Vagina (tissue), 2 donors: ENCODE measurements around the gene ZNF735. TPM values are rescaled to one million over a fixed set of nuclear protein-coding genes. Genes with fewer than 3 reads are reported as not detected.
"Not testable (repeated sequence)": the region's sequence is repeated elsewhere in the genome, so short reads cannot be mapped to it uniquely, and the experiment has no call there.

Experiments used
- DNase-seq, 2 donors: peaks; one replicate each; pipeline ENCODE4 v3.0.0-alpha.2; 2017; ENCODE audit errors: extremely low spot score in 2 of 2
- H3K27ac ChIP-seq: fragments of 200-600 bp; sonication (generic); one replicate; pipeline ENCODE4 v1.5.1; 2019
- H3K27me3 ChIP-seq: fragments of 200-600 bp; sonication (generic); one replicate; pipeline ENCODE4 v1.5.1; 2019
- H3K36me3 ChIP-seq, 2 donors: fragments of 200-600 bp; sonication (generic); one replicate each; pipeline ENCODE4 v1.5.1; 2017 to 2019
- H3K4me1 ChIP-seq: fragments of 200-600 bp; sonication (generic); one replicate; pipeline ENCODE4 v1.5.1; 2019
- H3K4me3 ChIP-seq, 2 donors: fragments of 200-600 bp; sonication (generic); 1 replicate in 1 of 2; 2 replicates in 1 of 2; pipeline ENCODE4 v1.5.1; 2016 to 2019
- H3K9me3 ChIP-seq: fragments of 200-600 bp; sonication (generic); one replicate; pipeline ENCODE4 v1.5.1; 2019
- POLR2A ChIP-seq, 2 donors: fragments of 450-650 bp; IDR thresholded peaks; one replicate each; pipeline ENCODE4 v1.6.1; 2017; ENCODE audit warnings: antibody characterized with exemption in 2 of 2, mild to moderate bottlenecking in 2 of 2, moderate library complexity in 2 of 2
- POLR2AphosphoS5 ChIP-seq, 2 donors: sonication (generic); formaldehyde crosslinking; IDR thresholded peaks; one replicate each; pipeline ENCODE4 v1.9.0; 2017; ENCODE audit warnings: antibody characterized with exemption in 2 of 2, mild to moderate bottlenecking in 2 of 2, low read depth in 1 of 2; ENCODE audit not compliant: insufficient read depth in 1 of 2
- intact Hi-C: fragments of 100-400 bp; cut with DNase I; formaldehyde crosslinking; loops from one replicate; pipeline ENCODE4 v1.15.1; 2023
- total RNA-seq: library from RNA; depleted of rRNA; stranded (reverse); fragments of >200 nt; gene quantifications from one replicate; pipeline ENCODE4 v1.2.3, GENCODE V29; 2016
- TF ChIP-seq, protein P1 (sequence below), 3 experiments: fragments of 450-650 bp in 2 of 3; fragments of 200-600 bp in 1 of 3; sonication (generic) in 1 of 3; IDR thresholded peaks; one replicate each; pipeline ENCODE4 v1.5.1; 2017 to 2019; ENCODE audit warnings: antibody characterized with exemption in 3 of 3, mild to moderate bottlenecking in 2 of 3, moderate library complexity in 2 of 3

Gene ZNF735
- total RNA-seq, 1 donor from 2014 or later: not detected

DNA sequence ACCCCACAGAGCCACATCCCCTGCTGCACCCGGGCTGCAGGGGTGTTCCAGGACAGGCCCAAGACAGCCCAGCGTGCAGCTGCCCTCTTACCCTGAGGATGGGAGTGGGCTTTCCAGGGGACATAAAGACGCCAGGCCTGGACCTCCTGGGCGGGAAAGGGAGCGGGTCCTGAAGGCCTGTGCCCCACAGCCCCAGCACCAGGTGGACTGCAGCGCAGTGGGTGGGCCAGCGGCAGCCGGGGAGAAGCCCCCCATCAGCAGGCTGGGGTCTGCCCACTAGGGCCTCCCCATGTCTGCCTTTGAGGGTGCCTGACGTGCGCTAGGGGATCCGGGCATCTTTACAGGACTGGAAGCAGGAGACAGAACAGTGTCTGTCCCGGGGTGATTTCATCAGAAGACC is 22.6 kb upstream of the ZNF735 start:
- Histone ChIP-seq H3K4me1 (no peaks in the 10 kb centered on the region), H3K9me3 (no peaks in the 10 kb centered on the region), H3K27me3 (no peaks in the 10 kb centered on the region), H3K27ac (no peak overlapping the region), H3K36me3 (no peaks in the 10 kb centered on the region), H3K4me3 (no peak overlapping the region)
- intact Hi-C loops: loop anchor here (10.0 kb wide), 1 partner anchor 430 kb away; no protein-coding TSS in a partner anchor
- TF ChIP-seq POLR2A (IDR thresholded peaks at IDR 0.05) (no peak), POLR2AphosphoS5 (IDR thresholded peaks at IDR 0.05; ENCODE audit: insufficient read depth in 1 of 2, low read depth in 1 of 2) (no peak)
- TF ChIP-seq, protein P1, sequence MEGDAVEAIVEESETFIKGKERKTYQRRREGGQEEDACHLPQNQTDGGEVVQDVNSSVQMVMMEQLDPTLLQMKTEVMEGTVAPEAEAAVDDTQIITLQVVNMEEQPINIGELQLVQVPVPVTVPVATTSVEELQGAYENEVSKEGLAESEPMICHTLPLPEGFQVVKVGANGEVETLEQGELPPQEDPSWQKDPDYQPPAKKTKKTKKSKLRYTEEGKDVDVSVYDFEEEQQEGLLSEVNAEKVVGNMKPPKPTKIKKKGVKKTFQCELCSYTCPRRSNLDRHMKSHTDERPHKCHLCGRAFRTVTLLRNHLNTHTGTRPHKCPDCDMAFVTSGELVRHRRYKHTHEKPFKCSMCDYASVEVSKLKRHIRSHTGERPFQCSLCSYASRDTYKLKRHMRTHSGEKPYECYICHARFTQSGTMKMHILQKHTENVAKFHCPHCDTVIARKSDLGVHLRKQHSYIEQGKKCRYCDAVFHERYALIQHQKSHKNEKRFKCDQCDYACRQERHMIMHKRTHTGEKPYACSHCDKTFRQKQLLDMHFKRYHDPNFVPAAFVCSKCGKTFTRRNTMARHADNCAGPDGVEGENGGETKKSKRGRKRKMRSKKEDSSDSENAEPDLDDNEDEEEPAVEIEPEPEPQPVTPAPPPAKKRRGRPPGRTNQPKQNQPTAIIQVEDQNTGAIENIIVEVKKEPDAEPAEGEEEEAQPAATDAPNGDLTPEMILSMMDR (IDR thresholded peaks at IDR 0.05): no peak
- no peak for DNase-seq

DNA sequence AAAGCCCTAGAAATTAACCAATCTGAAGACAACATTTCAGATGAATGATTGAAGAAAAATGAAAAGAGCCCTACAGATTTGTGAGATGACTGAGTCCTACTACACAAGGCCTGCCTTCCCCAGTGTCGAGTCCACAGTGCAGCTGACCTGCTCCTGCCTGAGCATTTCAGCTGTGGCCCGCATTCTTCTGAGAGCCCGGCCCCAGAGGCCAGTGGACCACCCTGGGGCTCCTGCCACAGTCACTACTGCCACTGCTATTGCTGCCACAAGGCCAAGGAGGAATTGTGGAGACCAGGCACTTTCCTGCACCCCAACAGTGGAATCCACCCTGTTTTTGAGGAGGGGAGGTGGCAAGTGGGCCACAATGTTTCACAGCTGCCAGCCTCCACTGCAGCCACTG is 19.6 kb upstream of the ZNF735 start:
- intact Hi-C loops: loop anchor here (10.0 kb wide), 1 partner anchor 427 kb away; no protein-coding TSS in a partner anchor
- Histone ChIP-seq H3K9me3 (no peaks in the 10 kb centered on the region), H3K4me3 (no peak overlapping the region), H3K4me1 (no peaks in the 10 kb centered on the region), H3K27ac (no peak overlapping the region), H3K36me3 (no peaks in the 10 kb centered on the region), H3K27me3 (no peaks in the 10 kb centered on the region)
- DNase-seq: no peak
- TF ChIP-seq, protein P1 (IDR thresholded peaks at IDR 0.05): no peak
- no peak for TF ChIP-seq POLR2AphosphoS5 (IDR thresholded peaks at IDR 0.05; ENCODE audit: insufficient read depth in 1 of 2, low read depth in 1 of 2)
- no peak for TF ChIP-seq POLR2A (IDR thresholded peaks at IDR 0.05)

DNA sequence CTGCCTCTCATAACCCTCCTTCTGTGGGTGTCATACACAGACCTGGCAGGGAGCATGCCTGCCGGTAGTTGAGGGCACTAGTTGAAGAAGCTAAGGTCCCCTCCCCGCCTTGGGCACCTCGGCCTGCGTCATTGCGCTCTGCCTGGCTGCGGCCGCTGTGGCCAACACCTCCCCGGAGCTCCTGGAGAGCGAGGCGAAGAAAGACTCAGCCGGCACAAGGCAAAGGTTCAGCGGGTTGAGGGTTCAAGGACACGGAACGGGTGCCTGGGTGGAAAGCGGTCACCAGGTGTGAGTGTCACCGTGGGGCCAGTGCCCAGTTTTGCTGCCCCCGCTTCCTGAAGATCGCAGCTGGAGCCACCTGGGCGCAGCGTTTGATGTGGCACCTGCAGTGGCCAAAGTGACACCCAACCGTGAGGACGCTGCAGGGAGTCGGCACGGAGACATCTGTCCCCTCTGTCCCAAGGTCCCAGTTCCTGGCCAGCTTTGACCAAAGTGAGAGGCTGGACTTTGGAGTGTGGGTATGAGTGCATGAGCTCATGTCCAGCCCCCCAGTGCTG is 14.8 kb upstream of the ZNF735 start:
- TF ChIP-seq POLR2AphosphoS5 (IDR thresholded peaks at IDR 0.05; ENCODE audit: insufficient read depth in 1 of 2, low read depth in 1 of 2) (no peak), POLR2A (IDR thresholded peaks at IDR 0.05) (no peak)
- TF ChIP-seq, protein P1 (IDR thresholded peaks at IDR 0.05): no peak
- Histone ChIP-seq H3K36me3 (no peaks in the 10 kb centered on the region), H3K4me3 (no peak overlapping the region), H3K27me3 (no peaks in the 10 kb centered on the region), H3K4me1 (no peaks in the 10 kb centered on the region), H3K27ac (no peak overlapping the region), H3K9me3 (no peaks in the 10 kb centered on the region)
- intact Hi-C loops: no loop called here
- DNase-seq: no peak

DNA sequence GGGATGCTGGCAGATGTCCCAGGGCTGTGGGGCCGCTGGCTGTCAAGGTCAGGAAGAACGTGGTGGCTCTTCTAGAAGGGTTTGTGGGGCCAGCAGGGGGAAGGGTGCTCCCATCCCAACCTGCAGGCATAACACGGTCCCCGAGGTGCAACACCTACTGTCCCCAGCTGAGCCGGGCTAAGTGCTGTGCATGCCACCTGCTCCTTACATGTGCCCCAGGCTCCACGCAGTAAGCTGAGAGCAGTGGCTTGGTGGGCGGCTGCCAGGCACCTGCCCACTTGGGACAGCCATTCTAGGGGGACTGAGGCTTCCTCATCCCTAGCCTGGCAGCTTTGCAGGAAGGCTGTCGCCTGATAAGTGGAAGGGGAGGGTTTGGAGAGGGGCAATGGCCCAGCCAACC is 14.2 kb upstream of the ZNF735 start:
- H3K36me3 ChIP-seq: no peaks in the 10 kb centered on the region
- H3K4me3 ChIP-seq: no peak overlapping the region
- H3K9me3 ChIP-seq: no peaks in the 10 kb centered on the region
- no peak overlapping the region for H3K27ac ChIP-seq
- TF ChIP-seq POLR2A (IDR thresholded peaks at IDR 0.05): no peak
- no peak for TF ChIP-seq POLR2AphosphoS5 (IDR thresholded peaks at IDR 0.05; ENCODE audit: insufficient read depth in 1 of 2, low read depth in 1 of 2)
- TF ChIP-seq, protein P1 (IDR thresholded peaks at IDR 0.05): no peak
- intact Hi-C loops: no loop called here
- no peak for DNase-seq
- H3K4me1 ChIP-seq: no peaks in the 10 kb centered on the region
- H3K27me3 ChIP-seq: no peaks in the 10 kb centered on the region

DNA sequence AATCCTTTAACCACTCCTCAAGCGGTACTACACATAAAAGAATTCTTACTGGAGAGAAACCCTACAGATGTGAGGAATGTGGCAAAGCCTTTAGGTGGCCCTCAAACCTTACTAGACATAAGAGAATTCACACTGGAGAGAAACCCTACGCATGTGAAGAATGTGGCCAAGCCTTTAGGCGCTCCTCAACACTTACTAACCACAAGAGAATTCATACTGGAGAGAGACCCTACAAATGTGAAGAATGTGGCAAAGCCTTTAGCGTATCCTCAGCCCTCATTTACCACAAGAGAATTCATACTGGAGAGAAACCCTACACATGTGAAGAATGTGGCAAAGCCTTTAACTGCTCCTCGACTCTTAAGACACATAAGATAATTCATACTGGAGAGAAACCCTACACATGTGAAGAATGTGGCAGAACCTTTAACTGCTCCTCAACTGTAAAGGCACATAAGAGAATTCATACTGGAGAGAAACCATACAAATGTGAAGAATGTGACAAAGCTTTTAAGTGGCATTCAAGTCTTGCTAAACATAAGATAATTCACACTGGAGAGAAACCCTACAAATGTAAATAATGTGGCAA is 12.8 kb downstream of the ZNF735 start:
- DNase-seq, H3K27me3 ChIP-seq, H3K4me1 ChIP-seq, H3K9me3 ChIP-seq, intact Hi-C loops, H3K36me3 ChIP-seq, H3K27ac ChIP-seq, H3K4me3 ChIP-seq: not testable (repeated sequence)
